Measurements from ENCODE around the gene MOSPD3. TPM values are rescaled to one million over a fixed set of nuclear protein-coding genes. Genes with fewer than 3 reads are reported as not detected.

The MOSPD3 gene
- polyA plus RNA-seq, 1 donor = 23.5 TPM

DNA sequence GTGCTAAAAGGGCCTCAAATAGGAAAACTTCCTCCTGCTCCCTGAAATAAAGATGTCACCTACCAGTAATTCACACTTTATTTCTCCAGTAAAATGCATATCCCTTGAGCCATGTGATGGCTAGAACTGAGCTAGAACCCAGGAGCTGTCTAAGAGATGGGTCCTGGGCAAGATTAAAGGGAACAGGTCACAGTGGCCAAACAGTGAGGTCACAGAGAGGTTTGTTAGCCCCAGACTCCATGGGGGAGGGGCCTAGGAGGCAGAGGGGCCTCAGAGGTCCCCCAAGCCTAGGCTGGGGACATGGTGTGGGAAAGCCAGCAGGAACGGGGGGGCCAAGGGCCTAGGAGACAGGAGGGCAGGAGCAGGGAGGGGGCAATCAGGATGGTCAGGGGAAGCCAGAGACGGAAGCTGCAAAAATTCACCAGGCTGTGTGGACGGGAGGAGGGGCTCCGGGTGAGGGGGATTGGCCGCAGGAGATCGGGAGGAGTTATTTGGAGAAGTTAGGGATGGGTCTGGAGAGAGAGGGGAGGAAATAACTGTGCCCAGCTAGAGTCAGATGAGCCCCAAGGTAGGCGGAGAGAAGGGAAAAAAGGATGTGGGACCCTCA, 22.9 kb upstream of the MOSPD3 start:
- no peak for DNase-seq

DNA sequence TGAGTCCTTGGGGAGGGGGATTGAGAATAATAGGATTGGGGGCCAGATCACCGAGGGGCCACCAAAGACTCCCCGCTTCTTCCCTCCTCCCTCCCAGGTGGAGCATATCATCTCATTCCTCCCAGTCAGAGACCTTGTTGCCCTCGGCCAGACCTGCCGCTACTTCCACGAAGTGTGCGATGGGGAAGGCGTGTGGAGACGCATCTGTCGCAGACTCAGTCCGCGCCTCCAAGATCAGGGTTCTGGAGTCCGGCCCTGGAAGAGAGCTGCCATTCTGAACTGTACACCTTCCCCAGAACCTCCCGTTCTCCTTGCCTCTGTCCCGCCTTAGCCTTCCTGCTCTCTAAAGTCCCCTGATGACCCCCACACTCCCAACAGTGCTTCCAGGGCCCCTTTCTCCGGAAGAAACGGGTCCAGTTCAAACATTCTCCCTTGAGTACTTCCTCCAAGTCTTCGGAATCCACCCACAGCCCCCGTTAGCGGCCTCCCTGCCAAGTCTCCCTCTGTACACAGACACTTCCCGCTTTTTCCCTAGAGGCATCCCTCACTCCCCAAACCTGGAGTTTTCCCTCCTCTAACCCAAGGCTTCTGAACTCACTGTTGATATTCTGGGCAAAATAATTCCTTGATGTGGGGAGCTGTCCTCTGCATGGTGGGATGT, 22.1 kb upstream of the MOSPD3 start:
- DNase-seq = no peak

DNA sequence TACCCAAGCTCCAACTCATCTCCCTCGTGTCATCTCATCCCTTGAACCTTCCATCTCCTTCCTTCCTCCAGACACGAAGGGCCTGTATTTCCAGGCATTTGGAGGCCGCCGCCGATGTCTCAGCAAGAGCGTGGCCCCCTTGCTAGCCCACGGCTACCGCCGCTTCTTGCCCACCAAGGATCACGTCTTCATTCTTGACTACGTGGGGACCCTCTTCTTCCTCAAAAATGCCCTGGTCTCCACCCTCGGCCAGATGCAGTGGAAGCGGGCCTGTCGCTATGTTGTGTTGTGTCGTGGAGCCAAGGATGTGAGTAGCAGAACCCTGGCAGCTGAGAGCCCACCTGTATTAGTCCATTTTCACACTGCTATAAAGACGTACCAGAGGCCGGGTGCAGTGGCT, 20.7 kb upstream of the MOSPD3 start:
- no peak for DNase-seq

DNA sequence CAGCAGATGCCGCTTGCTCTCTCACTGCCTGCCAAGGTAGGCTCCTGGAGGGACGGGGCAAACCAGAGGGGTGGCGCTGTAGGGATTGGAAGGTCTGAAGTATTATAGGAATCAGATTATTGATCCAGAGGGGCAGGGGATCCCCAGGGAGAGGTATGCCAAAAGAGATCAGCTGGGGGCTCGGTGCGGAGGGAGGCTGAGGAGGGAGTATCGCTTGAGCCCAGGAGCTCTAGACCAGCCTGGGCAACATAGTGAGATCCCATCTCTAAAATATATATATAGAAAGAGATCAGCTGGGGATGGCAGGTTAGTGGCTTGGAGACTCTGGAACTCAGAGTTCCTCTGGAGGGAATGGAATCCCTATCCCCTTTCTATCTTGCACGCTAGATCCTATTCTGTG, 17.2 kb upstream of the MOSPD3 start:
- no peak for DNase-seq

DNA sequence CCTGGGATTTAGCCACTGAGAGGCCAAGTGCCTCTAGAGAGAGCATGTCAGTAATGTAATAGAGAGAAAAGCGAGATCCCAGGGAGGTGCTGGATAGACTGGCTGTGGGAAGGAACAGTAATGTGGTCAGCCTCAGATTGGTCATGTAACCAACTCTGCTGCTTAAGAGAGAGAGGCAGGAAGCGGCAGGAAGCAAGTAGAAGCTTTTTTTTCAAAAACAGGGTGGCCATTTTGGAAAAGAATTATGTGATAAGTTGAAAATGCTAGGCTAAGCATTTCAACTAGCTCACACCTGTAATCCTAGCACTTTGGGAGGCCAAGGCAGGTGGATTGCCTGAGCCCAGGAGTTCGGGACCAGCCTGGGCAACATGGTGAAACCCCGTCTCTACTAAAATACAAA, 13.9 kb upstream of the MOSPD3 start:
- DNase-seq = no peak

DNA sequence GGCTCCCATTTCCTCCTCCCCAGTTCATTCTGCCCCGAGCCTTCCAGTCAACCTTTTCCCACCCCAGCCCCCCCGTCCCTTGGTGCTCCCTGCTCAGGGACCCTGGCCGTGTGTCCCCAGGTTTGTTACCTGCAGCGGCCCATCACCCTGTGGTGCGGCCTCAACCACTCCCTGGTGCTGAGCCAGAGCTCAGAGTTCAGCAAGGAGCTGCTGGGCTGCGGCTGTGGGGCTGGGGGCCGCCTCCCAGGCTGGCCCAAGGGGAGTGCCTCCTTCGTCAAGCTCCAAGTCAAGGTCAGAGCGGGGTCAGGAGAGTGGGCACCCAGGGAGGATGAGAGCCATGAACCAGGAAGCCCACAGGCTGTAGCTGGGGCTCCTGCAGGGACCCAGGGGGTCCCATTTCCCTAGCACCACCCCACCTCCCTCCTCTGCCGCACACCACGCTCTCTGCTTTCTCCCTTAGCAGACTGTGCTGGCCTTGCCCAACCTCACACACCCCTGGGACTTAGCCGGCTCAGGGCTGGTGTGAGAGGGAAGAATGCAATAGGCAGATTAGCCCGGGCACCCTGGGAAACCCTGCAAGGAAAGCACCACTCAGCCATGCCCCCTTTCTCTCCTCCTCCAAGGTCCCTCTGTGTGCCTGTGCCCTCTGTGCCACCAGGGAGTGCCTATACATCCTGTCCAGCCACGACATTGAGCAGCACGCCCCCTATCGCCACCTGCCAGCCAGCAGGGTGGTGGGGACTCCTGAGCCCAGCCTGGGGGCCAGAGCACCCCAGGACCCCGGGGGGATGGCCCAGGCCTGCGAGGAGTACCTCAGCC, 12.2 kb upstream of the MOSPD3 start:
- no peak for DNase-seq

DNA sequence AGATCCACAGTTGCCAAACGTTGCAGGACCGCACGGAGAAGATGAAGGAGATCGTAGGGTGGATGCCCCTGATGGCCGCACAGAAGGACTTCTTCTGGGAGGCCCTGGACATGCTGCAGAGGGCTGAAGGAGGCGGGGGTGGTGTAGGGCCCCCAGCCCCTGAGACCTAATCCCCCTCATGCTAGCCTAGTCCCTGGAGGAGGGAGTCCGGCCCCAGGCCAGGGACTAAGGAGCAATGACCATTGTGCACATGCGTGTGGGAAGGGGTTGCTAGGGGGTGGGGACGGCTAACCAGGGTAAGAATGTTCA, 11.7 kb upstream of the MOSPD3 start:
- no peak for DNase-seq

DNA sequence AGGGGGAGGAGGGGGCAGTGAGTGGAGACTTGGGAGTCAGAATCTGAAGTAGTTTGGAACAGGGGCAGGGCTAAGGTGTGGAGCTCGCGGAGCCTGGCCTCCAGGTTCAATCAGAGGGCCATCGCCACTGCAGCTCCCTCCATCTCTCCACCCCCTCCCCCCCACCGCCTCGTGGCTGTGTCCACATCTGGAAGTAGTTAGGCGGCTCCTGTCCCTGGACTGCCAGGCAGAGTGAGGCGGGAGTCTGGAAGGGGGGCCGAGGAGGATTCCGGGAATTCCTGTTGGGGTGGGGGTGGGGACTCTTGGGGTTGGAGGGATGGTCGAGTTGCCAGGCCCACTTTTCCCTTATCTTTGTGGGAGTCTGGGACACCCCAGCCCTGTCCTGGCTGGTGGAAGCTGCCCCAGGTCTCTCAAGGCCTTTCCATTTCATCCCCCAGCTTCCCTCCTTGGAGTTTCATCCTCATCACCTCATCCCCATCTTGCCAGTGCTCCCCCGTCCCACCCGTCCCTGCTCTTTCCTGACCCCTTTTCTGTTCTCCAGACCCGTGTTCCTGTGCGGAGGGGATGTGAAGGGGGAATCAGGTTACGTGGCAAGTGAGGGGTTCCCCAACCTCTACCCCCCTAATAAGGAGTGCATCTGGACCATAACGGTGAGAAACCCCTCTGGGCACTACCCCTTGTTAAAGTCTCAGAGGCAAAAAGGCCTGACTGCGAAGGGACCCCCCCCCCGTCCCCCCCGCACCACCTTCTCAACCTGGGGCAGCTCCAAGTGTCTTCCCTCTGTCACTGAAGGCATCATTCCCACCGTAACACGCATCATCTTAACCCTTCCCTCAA, 9.2 kb upstream of the MOSPD3 start:
- no peak for DNase-seq

DNA sequence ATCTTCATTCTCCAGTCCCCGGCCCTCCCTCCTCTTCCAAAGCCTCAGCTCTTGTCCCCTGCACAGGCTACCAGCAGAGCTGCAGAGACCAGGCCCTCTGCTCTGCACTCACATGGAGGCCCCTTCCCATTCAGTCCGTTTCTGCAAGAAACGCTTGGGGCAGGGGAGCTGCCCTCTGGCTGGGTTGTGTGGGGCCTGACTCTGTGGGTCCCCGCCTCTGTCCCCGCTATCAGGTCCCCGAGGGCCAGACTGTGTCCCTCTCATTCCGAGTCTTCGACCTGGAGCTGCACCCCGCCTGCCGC, 8.7 kb upstream of the MOSPD3 start:
- DNase-seq = no peak

DNA sequence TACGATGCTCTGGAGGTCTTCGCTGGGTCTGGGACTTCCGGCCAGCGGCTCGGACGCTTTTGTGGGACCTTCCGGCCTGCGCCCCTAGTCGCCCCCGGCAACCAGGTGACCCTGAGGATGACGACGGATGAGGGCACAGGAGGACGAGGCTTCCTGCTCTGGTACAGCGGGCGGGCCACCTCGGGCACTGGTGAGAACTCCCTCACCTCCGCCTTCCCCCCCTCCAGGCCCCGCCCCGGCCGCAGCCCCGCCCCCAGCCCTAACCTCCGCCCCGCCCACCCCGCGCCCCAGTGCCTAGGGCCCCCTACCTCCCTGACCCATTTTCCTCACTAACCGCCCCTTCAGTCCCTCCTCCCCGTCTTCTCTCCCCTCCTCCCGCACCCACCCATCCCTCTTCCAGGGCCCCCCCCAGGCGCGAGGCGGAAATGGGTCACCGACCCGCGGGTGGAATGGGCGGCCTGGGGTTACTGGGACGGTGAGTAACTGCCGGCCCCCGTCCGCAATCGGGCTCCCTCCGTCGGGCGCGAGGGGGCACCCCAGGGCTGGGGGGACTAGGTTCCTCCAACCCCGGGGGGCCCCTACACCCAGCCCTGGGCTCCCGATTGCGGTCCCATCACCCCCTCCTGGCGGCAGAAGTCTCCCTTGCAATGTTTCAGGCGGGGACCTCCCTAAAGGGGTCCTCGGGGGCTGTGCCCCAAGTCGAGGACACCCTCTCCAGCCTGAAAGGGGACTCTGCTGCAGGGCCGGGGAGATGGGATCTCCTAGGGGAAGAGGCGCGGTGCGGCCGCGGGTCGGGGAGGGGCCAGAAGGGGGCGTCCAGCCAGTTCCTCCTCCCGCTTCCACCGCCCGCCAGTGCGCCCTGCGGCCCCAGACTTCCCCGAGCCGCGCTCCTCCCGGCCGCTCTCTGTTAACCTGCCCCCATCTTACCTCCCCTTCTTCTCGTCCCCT, 8.0 kb upstream of the MOSPD3 start:
- DNase-seq = no peak

DNA sequence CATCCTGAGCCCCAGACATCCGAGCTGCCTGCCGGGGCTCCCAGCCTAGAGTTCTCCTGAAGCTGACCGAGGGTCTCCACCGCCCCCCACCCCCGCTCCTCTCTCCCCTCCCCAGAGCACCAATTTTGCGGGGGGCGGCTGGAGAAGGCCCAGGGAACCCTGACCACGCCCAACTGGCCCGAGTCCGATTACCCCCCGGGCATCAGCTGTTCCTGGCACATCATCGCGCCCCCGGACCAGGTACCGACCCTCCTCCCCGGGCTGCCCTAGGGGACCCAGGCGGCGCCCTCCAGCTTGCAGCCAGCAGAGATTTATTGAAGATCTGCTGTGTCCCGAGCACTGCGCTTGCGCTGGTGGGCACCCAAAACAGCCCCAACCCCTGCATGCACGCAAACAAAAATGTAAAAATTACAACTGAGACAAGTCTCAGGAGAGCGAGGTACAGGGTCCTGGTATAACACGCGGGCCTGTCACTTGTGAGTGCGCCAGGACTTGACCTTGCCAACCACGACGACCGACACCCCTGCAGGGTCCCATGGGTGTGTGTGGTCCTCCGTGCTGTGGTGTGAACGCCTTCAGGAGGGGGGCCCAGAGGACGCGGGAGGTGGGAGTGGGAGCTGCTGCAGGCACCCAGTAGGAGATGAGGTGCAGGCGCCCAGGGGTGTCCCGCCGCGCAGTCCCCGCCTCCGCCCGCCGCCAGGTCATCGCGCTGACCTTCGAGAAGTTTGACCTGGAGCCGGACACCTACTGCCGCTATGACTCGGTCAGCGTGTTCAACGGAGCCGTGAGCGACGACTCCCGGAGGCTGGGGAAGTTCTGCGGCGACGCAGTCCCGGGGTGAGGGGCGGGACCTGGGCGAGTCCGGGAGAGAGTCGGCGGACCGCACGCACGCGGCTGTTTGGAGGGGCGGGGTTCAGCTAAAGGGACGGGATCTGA, 7.1 kb upstream of the MOSPD3 start:
- no peak for DNase-seq

DNA sequence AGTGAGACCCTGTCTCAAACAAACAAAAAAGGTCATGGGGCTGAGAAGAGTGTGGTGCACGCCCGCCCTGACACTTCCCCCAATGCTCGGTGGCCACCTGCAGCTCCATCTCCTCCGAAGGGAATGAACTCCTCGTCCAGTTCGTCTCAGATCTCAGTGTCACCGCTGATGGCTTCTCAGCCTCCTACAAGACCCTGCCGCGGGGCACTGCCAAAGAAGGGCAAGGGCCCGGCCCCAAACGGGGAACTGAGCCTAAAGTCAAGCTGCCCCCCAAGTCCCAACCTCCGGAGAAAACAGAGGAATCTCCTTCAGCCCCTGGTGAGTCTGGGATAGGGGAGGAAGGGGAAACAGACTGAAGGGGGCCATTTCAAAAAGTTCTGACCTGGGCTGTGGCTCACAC, 6.0 kb upstream of the MOSPD3 start:
- no peak for DNase-seq

DNA sequence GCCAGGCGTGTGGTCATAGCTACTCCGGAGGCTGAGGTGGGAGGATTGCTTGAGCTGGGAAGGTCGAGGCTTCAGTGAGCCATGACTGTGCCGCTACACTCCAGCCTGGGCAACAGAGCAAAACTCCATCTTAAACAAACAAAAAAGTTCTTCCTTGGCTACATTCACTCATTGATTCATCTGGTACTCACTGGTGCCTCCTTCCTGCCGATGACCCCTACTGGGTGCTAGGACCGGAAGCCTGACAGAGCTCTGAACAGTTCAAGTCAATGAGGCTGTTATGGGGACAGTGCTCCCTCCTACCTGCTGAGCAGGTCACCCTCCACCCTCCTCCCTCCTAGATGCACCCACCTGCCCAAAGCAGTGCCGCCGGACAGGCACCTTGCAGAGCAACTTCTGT, 5.2 kb upstream of the MOSPD3 start:
- no peak for DNase-seq

DNA sequence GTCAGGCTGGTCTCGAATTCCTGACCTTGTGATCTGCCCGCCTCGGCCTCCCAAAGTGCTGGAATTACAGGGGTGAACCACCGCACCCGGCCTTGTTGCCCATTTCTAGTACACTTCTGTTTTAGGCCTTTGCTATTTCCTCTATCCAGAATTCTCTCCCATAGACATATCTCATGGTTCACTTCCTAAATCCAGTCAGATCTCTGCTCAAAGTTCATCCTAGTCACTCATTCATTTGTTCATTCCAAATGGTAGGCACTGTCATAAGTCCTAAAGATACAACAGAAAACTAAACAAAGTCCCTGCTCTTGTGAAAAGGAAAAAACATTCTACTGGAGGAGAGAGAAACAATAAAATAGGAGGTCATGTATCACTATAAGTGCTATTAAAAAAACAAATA, 2.4 kb upstream of the MOSPD3 start:
- DNase-seq = no peak

DNA sequence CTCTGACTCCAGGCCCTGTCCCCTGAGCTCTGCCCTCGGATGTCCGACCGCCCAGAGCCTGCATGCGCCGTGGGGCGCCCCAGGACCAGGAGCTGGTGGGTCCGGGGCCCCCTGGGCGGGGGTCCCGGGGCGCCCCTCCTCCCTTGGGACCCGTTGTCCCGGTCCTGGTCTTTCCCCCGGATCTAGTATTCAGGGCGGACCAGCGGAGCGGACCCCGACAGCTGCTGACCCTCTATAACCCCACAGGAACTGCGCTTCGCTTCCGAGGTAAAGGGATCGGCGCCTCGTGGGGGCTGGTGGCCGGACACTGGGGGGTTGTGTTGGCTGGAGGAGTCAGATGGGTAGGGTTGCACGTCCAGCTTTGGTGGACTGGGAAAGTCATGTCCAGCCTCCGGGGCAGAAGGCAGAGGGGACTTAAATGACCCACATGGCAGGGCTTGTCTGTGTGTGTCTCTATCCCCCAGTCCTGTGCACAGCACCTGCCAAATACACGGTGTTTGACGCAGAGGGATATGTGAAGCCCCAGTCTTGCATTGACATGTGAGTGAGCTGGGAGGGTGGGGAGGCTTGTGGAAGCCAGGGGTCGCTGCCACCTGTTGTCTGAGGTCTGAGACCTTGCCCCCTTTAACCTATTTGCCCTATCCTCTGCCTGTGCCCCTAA, 520 bp downstream of the MOSPD3 start:
- DNase-seq = no peak

DNA sequence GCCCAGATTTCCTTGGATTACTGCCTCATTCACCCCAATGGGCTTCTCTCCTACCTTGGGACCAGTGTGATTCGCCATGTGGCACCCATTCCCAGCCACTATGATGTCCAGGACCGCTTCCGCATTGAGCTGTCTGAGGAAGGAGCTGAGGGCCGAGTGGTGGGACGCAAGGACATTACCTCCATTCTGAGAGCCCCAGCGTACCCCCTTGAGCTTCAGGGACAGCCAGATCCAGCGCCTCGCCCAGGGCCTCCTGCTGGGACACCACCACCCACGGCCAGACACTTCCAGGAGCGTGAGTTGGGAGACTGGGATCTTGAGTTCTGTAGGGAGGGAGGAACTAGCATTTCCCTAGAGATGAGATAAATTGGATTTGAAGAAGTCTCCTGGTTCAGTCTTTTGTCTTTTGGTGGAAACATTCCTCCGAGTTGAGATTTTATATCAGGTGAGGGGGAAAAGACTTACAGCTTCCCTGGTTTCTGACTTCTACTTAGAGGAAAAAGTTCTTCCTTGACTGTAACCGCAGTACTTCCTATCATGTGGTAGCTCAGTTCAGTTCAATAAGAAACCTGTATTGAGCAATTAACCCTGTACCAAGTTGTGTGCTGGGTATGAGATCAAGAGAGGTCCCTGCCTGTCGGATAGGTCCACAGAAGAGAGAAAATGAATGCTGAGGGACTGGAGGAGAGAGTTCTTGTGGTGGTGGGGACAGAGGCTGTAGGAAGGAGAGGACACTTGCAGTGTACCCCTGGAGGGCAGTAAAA, 1.3 kb downstream of the MOSPD3 start:
- no peak for DNase-seq

DNA sequence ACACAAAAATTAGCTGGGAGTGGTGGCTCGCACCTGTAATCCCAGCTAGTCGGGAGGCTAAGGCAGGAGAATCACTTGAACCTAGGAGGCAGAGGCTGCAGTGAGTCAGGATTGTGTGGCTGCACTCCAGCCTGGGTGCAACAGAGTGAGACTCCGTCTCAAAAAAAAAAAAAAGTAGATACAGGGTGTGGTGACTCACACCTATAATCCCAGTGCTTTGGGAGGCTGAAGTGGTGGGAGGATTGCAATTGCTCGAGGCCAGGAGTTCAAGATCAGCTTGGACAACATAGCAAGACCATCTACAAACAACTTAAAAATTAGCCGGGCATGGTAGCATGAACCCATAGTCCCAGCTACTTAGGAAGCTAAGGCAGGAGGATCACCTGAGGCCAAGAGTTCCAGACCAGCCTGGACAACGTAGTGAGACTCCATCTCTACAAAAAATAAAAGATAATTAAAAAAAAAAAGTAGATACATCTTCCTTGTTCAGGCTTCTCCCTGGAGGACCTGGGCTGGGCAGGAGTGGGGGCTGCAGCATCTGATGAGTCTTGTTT, 2.0 kb downstream of the MOSPD3 start:
- no peak for DNase-seq

DNA sequence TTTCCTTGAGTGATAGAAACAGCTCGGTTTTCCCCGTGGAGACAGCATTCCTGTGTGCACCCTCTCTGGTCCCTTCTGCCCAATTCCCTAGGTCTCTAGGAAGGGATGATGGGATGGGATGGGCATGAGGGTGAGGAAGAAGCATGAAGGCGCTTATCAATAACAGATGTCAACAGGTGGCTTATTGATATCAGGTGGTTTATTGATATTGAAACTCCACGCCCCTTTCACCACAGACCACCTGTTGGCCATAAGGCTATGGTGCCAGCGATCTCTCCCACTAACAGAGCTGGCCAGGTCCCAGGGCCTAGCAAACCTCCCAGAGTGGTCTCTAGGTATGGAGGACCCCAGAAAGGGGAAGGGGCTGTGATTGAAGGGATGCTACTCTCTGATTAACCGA, 7.9 kb downstream of the MOSPD3 start:
- DNase-seq = no peak

DNA sequence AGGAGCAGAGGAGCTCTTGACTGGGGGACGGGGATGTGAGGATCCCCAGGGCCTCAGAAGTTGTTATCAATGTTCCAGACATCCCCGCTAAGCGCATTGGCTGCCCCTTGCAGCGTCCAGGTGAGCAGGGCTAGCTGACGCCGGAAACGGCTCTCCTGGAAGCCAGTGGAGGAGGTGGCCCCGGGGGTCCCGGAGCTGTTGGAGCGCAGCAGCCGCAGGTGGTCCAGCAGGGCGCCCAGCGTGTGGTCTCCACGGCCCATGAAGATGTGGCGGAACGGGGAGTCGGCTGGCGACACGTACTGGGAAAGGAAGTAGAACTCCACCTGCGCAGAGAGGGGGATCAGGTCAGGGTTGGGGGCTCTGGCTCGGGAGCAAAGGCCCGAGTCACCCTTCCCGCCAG, 8.5 kb downstream of the MOSPD3 start:
- DNase-seq = no peak

Data from left kidney (tissue), 2 donors.